HUES64 (cell line): ENCODE measurements around the gene PAX5.

ENCODE experiments used
- H3K27ac ChIP-seq: 2 replicates; pipeline ENCODE4 v1.7.0; 2013; ENCODE audit warnings: low read depth, low read length, inconsistent platforms
- H3K27me3 ChIP-seq: 2 replicates; pipeline ENCODE4 v1.6.1; 2013; ENCODE audit warnings: mild to moderate bottlenecking, low read length; ENCODE audit not compliant: insufficient read depth
- H3K36me3 ChIP-seq: 2 replicates; pipeline ENCODE4 v1.6.1; 2013; ENCODE audit warnings: mild to moderate bottlenecking, low read length; ENCODE audit not compliant: insufficient read depth
- H3K4me1 ChIP-seq: 2 replicates; pipeline ENCODE4 v1.6.1; 2013; ENCODE audit warnings: mild to moderate bottlenecking, low read length, moderate library complexity; ENCODE audit not compliant: insufficient read depth
- H3K4me3 ChIP-seq: 2 replicates; pipeline ENCODE4 v1.5.1; 2013; ENCODE audit warnings: mild to moderate bottlenecking, low read length, moderate library complexity
- H3K9ac ChIP-seq: 2 replicates; pipeline ENCODE4 v1.6.1; 2013; ENCODE audit warnings: mild to moderate bottlenecking, low read depth, low read length
- H3K9me3 ChIP-seq: 2 replicates; pipeline ENCODE4 v1.6.1; 2013; ENCODE audit warnings: low read depth, low read length; ENCODE audit not compliant: insufficient read depth
- WGBS: fragments of 150-250, 120-280 bp; methylation state at CpG from one replicate; pipeline ENCODE4 v1.1.7; 2013; ENCODE audit warnings: missing lambda C conversion rate; 5-methylcytosine and 5-hydroxymethylcytosine counted together

Gene PAX5

DNA sequence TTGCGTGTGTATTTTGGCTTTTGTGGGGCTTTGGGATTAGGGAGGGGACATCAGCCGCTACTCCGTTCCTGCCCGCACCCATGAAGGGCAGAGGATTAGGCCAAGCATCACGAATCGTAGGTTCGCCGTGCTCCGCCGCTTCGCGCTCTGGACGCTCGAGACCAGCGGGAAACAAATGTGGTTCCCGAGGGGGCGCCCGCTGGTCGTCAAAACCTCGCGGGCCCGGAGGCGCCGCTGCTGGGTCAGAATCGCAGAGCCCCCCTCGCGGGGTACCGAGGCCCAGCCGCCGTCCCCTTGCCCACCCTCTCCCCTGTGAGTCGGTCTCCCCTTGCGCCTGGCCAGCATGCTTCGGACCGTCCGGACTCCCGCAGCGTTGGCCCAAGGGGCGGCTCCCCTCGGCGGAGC lies 2.3 kb upstream of the PAX5 start:
- under 1% methylated on average over 40 of the region's 40 CpGs for WGBS
- peaks cover 99% of the 10 kb centered on the region for H3K27me3 ChIP-seq
- peak overlapping the region; percentile 51 for H3K4me3 ChIP-seq
- no peaks in the 10 kb centered on the region for H3K9me3 ChIP-seq
- H3K36me3 ChIP-seq = no peaks in the 10 kb centered on the region
- H3K27ac ChIP-seq = no peak overlapping the region
- H3K9ac ChIP-seq = no peak overlapping the region; the same call in 1 of the 2 replicates
- peaks cover 33% of the 10 kb centered on the region for H3K4me1 ChIP-seq

DNA sequence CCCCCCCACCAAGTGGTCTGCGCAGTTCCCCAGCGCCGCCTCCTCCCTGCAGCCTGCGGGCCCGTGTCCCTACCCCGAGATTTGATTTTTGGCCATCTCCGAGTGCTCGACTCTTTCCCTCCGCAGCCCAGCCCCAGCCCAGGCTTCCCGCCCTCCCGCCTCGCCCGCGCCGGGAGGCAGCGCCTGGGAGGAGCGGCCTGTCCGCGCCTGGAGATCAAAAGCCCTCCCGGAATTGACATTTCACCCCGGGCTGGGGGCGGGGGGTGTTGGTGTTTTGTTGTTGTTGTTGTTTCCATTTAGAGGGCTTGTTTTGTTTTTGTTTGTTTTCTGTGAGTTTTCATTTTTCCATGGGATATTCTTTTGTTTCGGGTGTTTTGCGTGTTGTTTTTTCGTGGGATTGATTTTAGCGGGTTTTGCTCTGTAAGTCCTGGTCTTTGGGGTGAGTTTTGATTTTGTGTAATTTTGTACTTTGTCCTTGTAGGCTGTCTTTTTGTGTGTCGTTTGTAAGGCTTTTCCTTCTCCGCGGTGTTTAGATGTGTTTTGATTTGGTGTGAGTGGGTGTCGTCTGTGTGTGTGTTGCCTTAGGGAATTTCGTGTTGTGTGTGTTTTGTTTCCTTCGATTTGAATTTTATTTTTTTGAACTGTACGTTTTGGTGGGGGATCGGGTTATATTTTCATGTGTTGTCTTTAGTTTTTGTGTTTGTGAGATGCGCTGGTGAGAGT lies 1.7 kb upstream of the PAX5 start:
- Histone ChIP-seq H3K9ac (peak overlapping the region; percentile 23; the same call in 1 of the 2 replicates), H3K27me3 (peaks cover 99% of the 10 kb centered on the region), H3K4me3 (peak overlapping the region; percentile 51), H3K36me3 (no peaks in the 10 kb centered on the region), H3K4me1 (peaks cover 29% of the 10 kb centered on the region), H3K27ac (no peak overlapping the region), H3K9me3 (no peaks in the 10 kb centered on the region)
- under 1% methylated on average over 34 of the region's 35 CpGs for WGBS

DNA sequence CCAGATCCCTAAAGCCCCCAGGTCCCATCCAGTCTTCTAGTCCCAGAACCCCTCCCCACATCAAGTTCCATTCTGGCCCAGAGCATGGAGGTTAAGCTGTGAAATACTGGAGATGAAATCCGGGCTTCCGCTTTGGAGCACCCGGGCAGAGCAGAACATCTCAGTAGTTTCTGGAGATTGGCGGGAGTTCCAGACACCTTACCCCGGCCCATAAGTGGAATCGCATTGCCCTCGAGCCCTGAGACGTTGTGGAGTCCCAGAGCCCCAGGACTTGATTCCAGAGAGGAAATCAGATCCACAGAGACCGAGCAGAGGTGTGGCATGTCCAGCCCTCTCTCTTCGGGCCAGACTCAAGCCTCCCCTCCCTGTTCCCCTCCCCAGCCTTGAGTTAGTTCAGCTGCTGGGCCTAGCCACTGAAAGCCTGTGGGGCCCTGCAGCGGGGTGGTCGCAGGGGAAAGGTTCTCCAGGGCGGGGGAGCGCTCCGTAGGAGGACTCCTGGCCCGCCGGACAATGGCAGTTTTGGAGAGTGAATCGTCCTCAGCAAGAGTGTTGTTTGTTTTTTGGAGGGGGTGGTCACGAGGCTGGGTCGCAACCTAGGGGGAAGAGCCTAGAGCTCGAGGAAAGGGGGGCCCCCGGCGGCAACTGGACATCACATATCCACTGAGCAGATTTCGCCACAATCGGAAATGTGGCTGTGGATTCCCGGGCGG lies 1.0 kb upstream of the PAX5 start:
- H3K9me3 ChIP-seq = no peaks in the 10 kb centered on the region
- H3K9ac ChIP-seq = 0 out of 2 replicates have a peak overlapping the region, but pooled peaks have one; percentile 23
- H3K4me3 ChIP-seq = peak overlapping the region; percentile 51
- no peak overlapping the region for H3K27ac ChIP-seq
- peaks cover 22% of the 10 kb centered on the region for H3K4me1 ChIP-seq
- under 1% methylated on average over 27 of the region's 27 CpGs for WGBS
- no peaks in the 10 kb centered on the region for H3K36me3 ChIP-seq
- H3K27me3 ChIP-seq = peaks cover 100% of the 10 kb centered on the region

DNA sequence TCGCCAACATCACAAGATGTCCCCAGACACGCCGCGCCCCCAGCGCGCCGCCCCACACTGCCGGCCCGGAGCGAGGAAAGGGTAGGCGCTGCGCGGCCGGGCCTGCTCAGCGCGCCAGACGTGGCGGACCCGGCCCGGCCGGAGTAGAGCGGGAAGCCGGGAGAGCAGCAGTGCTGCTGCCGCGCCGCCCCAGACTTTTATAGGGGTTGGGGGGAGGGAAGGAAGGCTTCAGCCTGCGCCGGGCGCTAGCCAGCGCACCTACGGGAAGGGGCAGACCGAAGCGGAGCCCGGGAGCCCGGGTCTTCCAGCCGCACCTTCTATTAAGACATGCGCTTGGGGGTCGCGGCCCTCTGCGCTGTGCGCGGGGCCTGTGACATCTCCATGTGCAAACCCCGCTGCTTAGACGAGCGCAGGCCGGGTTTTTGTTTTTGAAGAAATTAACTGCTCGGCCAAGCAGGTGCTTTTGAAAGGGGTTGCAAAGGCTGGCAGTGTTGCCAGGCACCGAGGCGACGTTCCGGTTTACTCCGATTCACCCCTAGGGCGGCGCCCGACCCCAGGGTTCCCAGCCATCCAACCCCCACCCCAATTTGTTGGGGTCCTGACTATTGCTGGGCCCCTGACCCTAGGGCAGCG lies 353 bp upstream of the PAX5 start:
- no peak overlapping the region for H3K27ac ChIP-seq
- H3K4me3 ChIP-seq = peak overlapping the region; percentile 51
- peaks cover 20% of the 10 kb centered on the region for H3K4me1 ChIP-seq
- H3K27me3 ChIP-seq = peaks cover 100% of the 10 kb centered on the region
- no peaks in the 10 kb centered on the region for H3K36me3 ChIP-seq
- 1% methylated on average over 56 of the region's 56 CpGs for WGBS
- H3K9ac ChIP-seq = no peak overlapping the region
- no peaks in the 10 kb centered on the region for H3K9me3 ChIP-seq

DNA sequence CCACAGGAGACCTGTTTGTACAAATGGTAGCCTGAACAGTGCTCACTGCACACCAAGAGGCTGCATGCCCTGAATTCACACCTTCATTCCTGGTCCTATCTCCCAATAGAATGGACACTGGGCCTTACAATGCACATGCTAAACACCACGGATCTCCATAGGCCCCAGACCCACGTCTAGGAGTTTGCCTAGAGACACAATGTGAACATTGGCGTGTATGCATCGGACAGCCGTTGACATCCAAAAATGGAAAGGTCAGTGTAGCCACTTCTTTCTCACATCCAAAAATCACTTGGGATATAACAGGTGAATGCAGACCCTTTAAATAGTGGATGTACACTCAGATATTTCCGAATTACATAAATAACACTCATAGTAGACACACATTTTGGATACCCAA lies 927 bp downstream of the PAX5 start:
- Histone ChIP-seq H3K27ac (no peak overlapping the region), H3K36me3 (no peaks in the 10 kb centered on the region), H3K9ac (no peak overlapping the region), H3K9me3 (no peaks in the 10 kb centered on the region), H3K4me3 (no peak overlapping the region), H3K4me1 (peaks cover 19% of the 10 kb centered on the region), H3K27me3 (peaks cover 100% of the 10 kb centered on the region)
- WGBS = 66% methylated on average over 6 of the region's 6 CpGs

DNA sequence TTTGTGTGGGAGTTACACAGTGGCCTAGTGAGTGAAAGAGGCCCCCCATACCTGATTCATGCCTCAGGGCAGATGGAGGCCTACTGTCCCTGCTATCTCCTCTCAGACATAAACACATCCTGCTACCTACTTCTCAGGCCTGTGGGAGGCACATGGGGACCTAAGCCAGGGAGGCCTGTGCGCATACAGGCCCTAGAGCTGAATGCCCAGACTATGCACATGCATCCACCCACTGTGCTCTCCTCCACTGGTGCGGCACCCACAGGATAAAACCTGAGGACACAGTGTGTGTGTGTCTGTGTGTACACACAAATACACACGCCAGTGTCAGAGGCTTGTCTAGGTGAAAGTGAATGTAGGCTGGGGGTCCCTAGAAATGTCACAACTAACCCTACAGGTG lies 1.4 kb downstream of the PAX5 start:
- H3K9ac ChIP-seq = no peak overlapping the region
- 83% methylated on average over 1 of the region's 3 CpGs for WGBS
- H3K4me3 ChIP-seq = no peak overlapping the region
- H3K9me3 ChIP-seq = no peaks in the 10 kb centered on the region
- H3K27ac ChIP-seq = no peak overlapping the region
- no peaks in the 10 kb centered on the region for H3K36me3 ChIP-seq
- H3K4me1 ChIP-seq = peaks cover 23% of the 10 kb centered on the region
- peaks cover 100% of the 10 kb centered on the region for H3K27me3 ChIP-seq

DNA sequence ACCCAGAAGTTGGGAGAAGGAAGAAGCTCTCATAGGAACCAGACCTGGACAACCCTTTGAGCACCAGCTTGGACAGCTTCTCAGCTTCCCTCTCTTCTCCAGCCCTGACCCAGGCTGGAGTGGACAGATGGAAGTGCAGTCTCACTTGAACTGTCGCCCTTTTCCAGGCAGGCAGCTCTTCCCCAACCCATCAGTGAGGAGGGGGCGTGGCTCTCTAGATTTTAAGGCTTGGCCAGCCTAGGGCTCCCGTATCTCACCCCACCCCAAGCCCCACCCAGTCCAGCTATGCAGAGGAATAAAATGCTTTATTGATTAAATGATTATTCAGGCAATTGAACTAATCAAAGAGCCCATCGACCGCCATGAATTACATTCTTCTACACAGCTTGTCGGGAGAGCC lies 2.2 kb downstream of the PAX5 start:
- WGBS = 54% methylated on average over 5 of the region's 6 CpGs
- Histone ChIP-seq H3K4me1 (peaks cover 23% of the 10 kb centered on the region), H3K27ac (no peak overlapping the region), H3K27me3 (peaks cover 98% of the 10 kb centered on the region), H3K36me3 (no peaks in the 10 kb centered on the region), H3K9me3 (no peaks in the 10 kb centered on the region), H3K4me3 (no peak overlapping the region), H3K9ac (no peak overlapping the region)

DNA sequence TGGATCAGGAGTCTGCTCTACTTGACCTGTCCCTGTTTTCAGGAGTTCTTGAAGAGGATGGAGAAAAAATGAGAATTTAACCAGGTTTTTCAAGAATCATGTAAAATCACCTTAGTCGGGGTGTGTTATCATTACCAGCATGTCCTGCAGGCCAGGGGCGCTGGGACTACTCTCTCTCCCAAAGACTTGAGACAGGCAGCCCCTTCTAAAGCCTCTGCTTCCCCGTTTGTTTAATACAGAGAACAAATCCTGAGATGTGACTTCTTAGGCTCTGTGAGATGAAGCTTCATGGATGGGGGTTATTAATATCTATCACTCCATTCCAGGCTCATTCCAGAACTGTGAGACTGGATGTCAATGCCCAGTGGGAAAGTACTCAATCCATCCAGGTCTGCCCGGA lies 3.0 kb downstream of the PAX5 start:
- Histone ChIP-seq H3K36me3 (no peaks in the 10 kb centered on the region), H3K4me1 (peaks cover 20% of the 10 kb centered on the region), H3K9me3 (no peaks in the 10 kb centered on the region), H3K9ac (no peak overlapping the region), H3K27ac (no peak overlapping the region), H3K4me3 (no peak overlapping the region), H3K27me3 (peaks cover 98% of the 10 kb centered on the region)
- 73% methylated on average over 4 of the region's 4 CpGs for WGBS

DNA sequence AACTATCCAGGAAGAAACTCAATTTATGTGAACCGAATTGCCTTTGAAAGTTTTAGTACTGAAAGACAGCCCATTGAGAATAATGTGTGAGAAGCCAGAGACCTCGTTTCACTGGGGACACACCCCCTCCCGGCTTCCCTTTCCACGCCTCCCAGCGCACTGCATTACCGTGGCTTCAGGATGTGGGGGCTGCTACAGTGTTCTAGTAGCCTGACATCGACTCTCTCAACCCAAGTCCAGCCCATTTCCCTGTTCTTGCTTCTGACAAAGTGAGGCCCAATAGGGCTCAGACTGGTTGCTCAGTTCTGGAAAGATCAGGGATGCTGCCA lies 3.5 kb downstream of the PAX5 start:
- Histone ChIP-seq H3K4me1 (peaks cover 19% of the 10 kb centered on the region), H3K4me3 (peak overlapping the region; percentile 49; the same call in 1 of the 2 replicates)

DNA sequence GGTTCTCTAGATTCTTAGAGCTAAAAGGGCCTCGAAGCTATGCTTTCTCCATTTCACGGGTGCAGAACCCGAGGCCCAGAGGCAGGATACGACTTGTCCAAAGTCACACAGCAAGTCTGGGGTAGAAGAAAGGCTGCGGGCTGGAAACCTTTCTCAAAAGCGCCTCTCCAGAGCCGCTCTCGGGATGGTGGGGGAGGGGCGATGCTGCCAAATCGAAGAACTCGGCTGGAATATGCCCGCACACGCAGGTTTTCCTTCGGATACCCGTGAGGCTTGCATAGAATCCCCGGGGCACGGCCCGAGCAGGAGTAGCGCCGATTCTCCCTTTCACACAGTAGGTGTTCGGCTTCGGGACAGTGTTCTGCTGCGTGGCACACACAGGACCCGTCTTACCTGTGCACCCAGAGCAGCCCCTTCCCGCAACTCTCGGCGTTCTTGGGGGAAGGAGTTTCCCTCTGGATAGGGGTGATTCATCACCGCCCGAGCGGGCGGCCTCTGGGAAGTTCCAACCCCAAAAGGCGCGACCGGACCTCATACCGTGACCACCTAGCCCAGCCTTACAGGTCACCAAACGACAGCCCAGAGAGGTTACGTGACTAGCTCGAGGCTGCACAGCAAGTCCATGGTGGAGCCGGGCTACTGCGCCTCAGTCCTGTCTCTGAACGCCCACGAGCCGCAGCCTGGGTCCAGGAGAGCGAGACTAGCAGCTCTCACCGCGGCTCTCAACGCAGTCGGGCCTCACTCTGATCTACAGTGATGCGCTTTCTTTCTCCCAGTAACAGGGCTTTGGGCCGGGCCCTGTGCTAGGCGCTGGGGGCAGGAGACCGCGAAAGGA lies 4.1 kb downstream of the PAX5 start:
- peaks cover 25% of the 10 kb centered on the region for H3K4me1 ChIP-seq
- H3K27me3 ChIP-seq = peaks cover 98% of the 10 kb centered on the region
- H3K36me3 ChIP-seq = no peaks in the 10 kb centered on the region
- peak overlapping the region; percentile 49 for H3K4me3 ChIP-seq
- H3K9me3 ChIP-seq = no peaks in the 10 kb centered on the region
- WGBS = 3% methylated on average over 53 of the region's 53 CpGs
- 0 out of 2 replicates have a peak overlapping the region, but pooled peaks have one; percentile 12 for H3K9ac ChIP-seq
- H3K27ac ChIP-seq = no peak overlapping the region

More for the DNA sequence above, 3.5 kb downstream of the PAX5 start:
- H3K9me3 ChIP-seq = no peaks in the 10 kb centered on the region
- no peak overlapping the region for H3K9ac ChIP-seq
- peaks cover 98% of the 10 kb centered on the region for H3K27me3 ChIP-seq
- H3K27ac ChIP-seq = no peak overlapping the region
- no peaks in the 10 kb centered on the region for H3K36me3 ChIP-seq
- 5% methylated on average over 7 of the region's 7 CpGs for WGBS
